HEK293 (cell line): ENCODE measurements around the gene ISM2.

ENCODE experiments used
- CTCF ChIA-PET: fragments of 350-600 bp; formaldehyde crosslinking; extraction: SDS; loops from one replicate; lab custom pipeline; 2021; ENCODE audit warnings: antibody characterized with exemption; lab: Yijun Ruan, JAX
- POLR2A ChIA-PET: fragments of 300-600 bp; formaldehyde crosslinking; extraction: SDS; loops from one replicate; lab custom pipeline; 2020; ENCODE audit warnings: antibody characterized with exemption, inconsistent platforms; lab: Yijun Ruan, JAX
- H3K27ac ChIP-seq: fragments of 200-500 bp; sonication (Bioruptor generic); 2 replicates; pipeline ENCODE4 v1.5.1; 2014; ENCODE audit warnings: low read depth, low read length, control low read depth, inconsistent platforms; ENCODE audit errors: extremely low read depth
- H3K36me3 ChIP-seq, 2 experiments: fragments of 200-500 bp in 1 of 2; sonication (Bioruptor generic) in 1 of 2; 1 replicate in 1 of 2; 2 replicates in 1 of 2; pipeline ENCODE4 v1.5.1; 2014 to 2017; ENCODE audit warnings: inconsistent platforms in 2 of 2, low read length in 2 of 2; ENCODE audit not compliant: control insufficient read depth in 2 of 2, insufficient read depth in 1 of 2
- H3K4me1 ChIP-seq: fragments of 200-500 bp; sonication (Bioruptor generic); 2 replicates; pipeline ENCODE4 v1.5.1; 2014; ENCODE audit warnings: mild to moderate bottlenecking, low read length, inconsistent platforms; ENCODE audit not compliant: control insufficient read depth, insufficient read depth
- H3K4me3 ChIP-seq: 2 replicates; pipeline ENCODE4 v1.5.1; 2011; ENCODE audit warnings: low read depth, mild to moderate bottlenecking, control low read depth, low read length, moderate library complexity
- H3K9me3 ChIP-seq: fragments of 200-500 bp; sonication (Bioruptor generic); 2 replicates; pipeline ENCODE4 v1.5.1; 2014; ENCODE audit warnings: low read depth, low read length, inconsistent platforms; ENCODE audit not compliant: control insufficient read depth, insufficient read depth
- ATF2 ChIP-seq: fragments of 450-650 bp; formaldehyde crosslinking; IDR thresholded peaks from 2 replicates; pipeline ENCODE4 v1.5.1; 2016; ENCODE audit warnings: missing biosample characterization, missing genetic modification characterization, low read depth
- KLF9 ChIP-seq: fragments of 450-650 bp; formaldehyde crosslinking; IDR thresholded peaks from 2 replicates; pipeline ENCODE4 v1.5.1; 2016; ENCODE audit warnings: missing biosample characterization, missing genetic modification characterization, low read depth
- OSR2 ChIP-seq: fragments of 450-650 bp; formaldehyde crosslinking; IDR thresholded peaks from 2 replicates; pipeline ENCODE4 v1.5.1; 2016; ENCODE audit warnings: missing biosample characterization, missing genetic modification characterization
- ZBTB1 ChIP-seq: fragments of 450-650 bp; formaldehyde crosslinking; IDR thresholded peaks from 2 replicates; pipeline ENCODE4 v1.5.1; 2016; ENCODE audit warnings: missing biosample characterization, missing genetic modification characterization
- ZFP37 ChIP-seq: fragments of 450-650 bp; formaldehyde crosslinking; IDR thresholded peaks from 2 replicates; pipeline ENCODE4 v1.5.1; 2016; ENCODE audit warnings: missing biosample characterization, missing genetic modification characterization
- ZNF114 ChIP-seq: fragments of 450-650 bp; formaldehyde crosslinking; IDR thresholded peaks from 2 replicates; pipeline ENCODE4 v1.5.0; 2017; ENCODE audit warnings: missing biosample characterization, missing genetic modification characterization
- ZNF133 ChIP-seq: fragments of 450-650 bp; formaldehyde crosslinking; IDR thresholded peaks from 2 replicates; pipeline ENCODE4 v1.5.1; 2016; ENCODE audit warnings: missing biosample characterization, missing genetic modification characterization
- ZNF138 ChIP-seq: fragments of 450-650 bp; formaldehyde crosslinking; IDR thresholded peaks from 2 replicates; pipeline ENCODE4 v1.5.1; 2016; ENCODE audit warnings: missing biosample characterization, missing genetic modification characterization, borderline replicate concordance
- ZNF157 ChIP-seq: fragments of 450-650 bp; formaldehyde crosslinking; IDR thresholded peaks from 2 replicates; pipeline ENCODE4 v1.5.1; 2016; ENCODE audit warnings: missing biosample characterization, missing genetic modification characterization
- ZNF174 ChIP-seq: fragments of 450-650 bp; formaldehyde crosslinking; IDR thresholded peaks from 2 replicates; pipeline ENCODE4 v1.5.0; 2017; ENCODE audit warnings: missing biosample characterization, mild to moderate bottlenecking, missing genetic modification characterization
- ZNF202 ChIP-seq: fragments of 450-650 bp; formaldehyde crosslinking; IDR thresholded peaks from 2 replicates; pipeline ENCODE4 v1.5.1; 2016; ENCODE audit warnings: missing biosample characterization, missing genetic modification characterization, borderline replicate concordance
- ZNF391 ChIP-seq: fragments of 450-650 bp; formaldehyde crosslinking; IDR thresholded peaks from 2 replicates; pipeline ENCODE4 v1.5.1; 2016; ENCODE audit warnings: low read depth, missing biosample characterization, missing genetic modification characterization, borderline replicate concordance
- ZNF449 ChIP-seq: fragments of 450-650 bp; formaldehyde crosslinking; IDR thresholded peaks from 2 replicates; pipeline ENCODE4 v1.5.1; 2017; ENCODE audit warnings: missing biosample characterization, mild to moderate bottlenecking, missing genetic modification characterization, moderate library complexity
- ZNF521 ChIP-seq: fragments of 450-650 bp; formaldehyde crosslinking; IDR thresholded peaks from 2 replicates; pipeline ENCODE4 v1.5.1; 2017; ENCODE audit warnings: missing biosample characterization, mild to moderate bottlenecking, missing genetic modification characterization
- ZNF580 ChIP-seq: fragments of 450-650 bp; formaldehyde crosslinking; IDR thresholded peaks from 2 replicates; pipeline ENCODE4 v1.5.1; 2016; ENCODE audit warnings: missing biosample characterization, missing genetic modification characterization
- ZNF792 ChIP-seq: fragments of 450-650 bp; formaldehyde crosslinking; IDR thresholded peaks from 2 replicates; pipeline ENCODE4 v1.5.1; 2016; ENCODE audit warnings: missing biosample characterization, missing genetic modification characterization
- TF ChIP-seq, protein P1 (sequence below): fragments of 450-650 bp; formaldehyde crosslinking; IDR thresholded peaks from 2 replicates; pipeline ENCODE4 v1.5.1; 2016; ENCODE audit warnings: missing biosample characterization, missing genetic modification characterization
- TF ChIP-seq, protein P2 (sequence below): fragments of 450-650 bp; formaldehyde crosslinking; IDR thresholded peaks from 2 replicates; pipeline ENCODE4 v1.5.1; 2016; ENCODE audit warnings: missing biosample characterization, missing genetic modification characterization, borderline replicate concordance
- TF ChIP-seq, protein P3 (sequence below): fragments of 450-650 bp; formaldehyde crosslinking; IDR thresholded peaks from 2 replicates; pipeline ENCODE4 v1.5.1; 2016; ENCODE audit warnings: missing biosample characterization, missing genetic modification characterization

ISM2 gene

GRCh38 chr14:77482422-77482821 is 16.2 kb downstream of the ISM2 start:
- POLR2A ChIA-PET, result no interaction called here

More at GRCh38 chr14:77482422-77482821, 16.2 kb downstream of the ISM2 start:
- no peak overlapping the region for H3K27ac ChIP-seq
- no peaks in the 10 kb centered on the region for H3K4me1 ChIP-seq
- H3K4me3 ChIP-seq, result no peak overlapping the region
- H3K9me3 ChIP-seq, result no peaks in the 10 kb centered on the region
- CTCF ChIA-PET, result interaction anchor here (0.6 to 1.1 kb wide), 2 partner anchors 18 to 24 kb away, joined by 4 to 6 read pairs; no protein-coding TSS in a partner anchor
- H3K36me3 ChIP-seq, result no peaks in the 10 kb centered on the region
- no peak for TF ChIP-seq ZNF391 (tag by site-specific recombination)
- no peak for TF ChIP-seq ZNF174
- no peak for TF ChIP-seq ZNF580 (tag by site-specific recombination)
- TF ChIP-seq ZNF114 (tag by site-specific recombination), result no peak
- no peak for TF ChIP-seq ZNF202 (tag by site-specific recombination)
- TF ChIP-seq ZFP37, result no peak
- TF ChIP-seq ZBTB1 (tag by site-specific recombination), result no peak
- TF ChIP-seq, protein P1, sequence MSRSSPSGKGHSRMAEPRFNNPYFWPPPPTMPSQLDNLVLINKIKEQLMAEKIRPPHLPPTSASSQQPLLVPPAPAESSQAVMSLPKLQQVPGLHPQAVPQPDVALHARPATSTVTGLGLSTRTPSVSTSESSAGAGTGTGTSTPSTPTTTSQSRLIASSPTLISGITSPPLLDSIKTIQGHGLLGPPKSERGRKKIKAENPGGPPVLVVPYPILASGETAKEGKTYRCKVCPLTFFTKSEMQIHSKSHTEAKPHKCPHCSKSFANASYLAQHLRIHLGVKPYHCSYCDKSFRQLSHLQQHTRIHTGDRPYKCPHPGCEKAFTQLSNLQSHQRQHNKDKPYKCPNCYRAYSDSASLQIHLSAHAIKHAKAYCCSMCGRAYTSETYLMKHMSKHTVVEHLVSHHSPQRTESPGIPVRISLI (tag by site-specific recombination), result no peak
- TF ChIP-seq, protein P2, sequence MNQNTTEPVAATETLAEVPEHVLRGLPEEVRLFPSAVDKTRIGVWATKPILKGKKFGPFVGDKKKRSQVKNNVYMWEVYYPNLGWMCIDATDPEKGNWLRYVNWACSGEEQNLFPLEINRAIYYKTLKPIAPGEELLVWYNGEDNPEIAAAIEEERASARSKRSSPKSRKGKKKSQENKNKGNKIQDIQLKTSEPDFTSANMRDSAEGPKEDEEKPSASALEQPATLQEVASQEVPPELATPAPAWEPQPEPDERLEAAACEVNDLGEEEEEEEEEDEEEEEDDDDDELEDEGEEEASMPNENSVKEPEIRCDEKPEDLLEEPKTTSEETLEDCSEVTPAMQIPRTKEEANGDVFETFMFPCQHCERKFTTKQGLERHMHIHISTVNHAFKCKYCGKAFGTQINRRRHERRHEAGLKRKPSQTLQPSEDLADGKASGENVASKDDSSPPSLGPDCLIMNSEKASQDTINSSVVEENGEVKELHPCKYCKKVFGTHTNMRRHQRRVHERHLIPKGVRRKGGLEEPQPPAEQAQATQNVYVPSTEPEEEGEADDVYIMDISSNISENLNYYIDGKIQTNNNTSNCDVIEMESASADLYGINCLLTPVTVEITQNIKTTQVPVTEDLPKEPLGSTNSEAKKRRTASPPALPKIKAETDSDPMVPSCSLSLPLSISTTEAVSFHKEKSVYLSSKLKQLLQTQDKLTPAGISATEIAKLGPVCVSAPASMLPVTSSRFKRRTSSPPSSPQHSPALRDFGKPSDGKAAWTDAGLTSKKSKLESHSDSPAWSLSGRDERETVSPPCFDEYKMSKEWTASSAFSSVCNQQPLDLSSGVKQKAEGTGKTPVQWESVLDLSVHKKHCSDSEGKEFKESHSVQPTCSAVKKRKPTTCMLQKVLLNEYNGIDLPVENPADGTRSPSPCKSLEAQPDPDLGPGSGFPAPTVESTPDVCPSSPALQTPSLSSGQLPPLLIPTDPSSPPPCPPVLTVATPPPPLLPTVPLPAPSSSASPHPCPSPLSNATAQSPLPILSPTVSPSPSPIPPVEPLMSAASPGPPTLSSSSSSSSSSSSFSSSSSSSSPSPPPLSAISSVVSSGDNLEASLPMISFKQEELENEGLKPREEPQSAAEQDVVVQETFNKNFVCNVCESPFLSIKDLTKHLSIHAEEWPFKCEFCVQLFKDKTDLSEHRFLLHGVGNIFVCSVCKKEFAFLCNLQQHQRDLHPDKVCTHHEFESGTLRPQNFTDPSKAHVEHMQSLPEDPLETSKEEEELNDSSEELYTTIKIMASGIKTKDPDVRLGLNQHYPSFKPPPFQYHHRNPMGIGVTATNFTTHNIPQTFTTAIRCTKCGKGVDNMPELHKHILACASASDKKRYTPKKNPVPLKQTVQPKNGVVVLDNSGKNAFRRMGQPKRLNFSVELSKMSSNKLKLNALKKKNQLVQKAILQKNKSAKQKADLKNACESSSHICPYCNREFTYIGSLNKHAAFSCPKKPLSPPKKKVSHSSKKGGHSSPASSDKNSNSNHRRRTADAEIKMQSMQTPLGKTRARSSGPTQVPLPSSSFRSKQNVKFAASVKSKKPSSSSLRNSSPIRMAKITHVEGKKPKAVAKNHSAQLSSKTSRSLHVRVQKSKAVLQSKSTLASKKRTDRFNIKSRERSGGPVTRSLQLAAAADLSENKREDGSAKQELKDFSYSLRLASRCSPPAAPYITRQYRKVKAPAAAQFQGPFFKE (tag by site-specific recombination), result no peak
- no peak for TF ChIP-seq ATF2 (tag by site-specific recombination)
- no peak for TF ChIP-seq ZNF792 (tag by site-specific recombination)
- TF ChIP-seq ZNF449, result no peak
- TF ChIP-seq KLF9 (tag by site-specific recombination), result no peak
- no peak for TF ChIP-seq ZNF521 (tag by site-specific recombination)
- TF ChIP-seq, protein P3, sequence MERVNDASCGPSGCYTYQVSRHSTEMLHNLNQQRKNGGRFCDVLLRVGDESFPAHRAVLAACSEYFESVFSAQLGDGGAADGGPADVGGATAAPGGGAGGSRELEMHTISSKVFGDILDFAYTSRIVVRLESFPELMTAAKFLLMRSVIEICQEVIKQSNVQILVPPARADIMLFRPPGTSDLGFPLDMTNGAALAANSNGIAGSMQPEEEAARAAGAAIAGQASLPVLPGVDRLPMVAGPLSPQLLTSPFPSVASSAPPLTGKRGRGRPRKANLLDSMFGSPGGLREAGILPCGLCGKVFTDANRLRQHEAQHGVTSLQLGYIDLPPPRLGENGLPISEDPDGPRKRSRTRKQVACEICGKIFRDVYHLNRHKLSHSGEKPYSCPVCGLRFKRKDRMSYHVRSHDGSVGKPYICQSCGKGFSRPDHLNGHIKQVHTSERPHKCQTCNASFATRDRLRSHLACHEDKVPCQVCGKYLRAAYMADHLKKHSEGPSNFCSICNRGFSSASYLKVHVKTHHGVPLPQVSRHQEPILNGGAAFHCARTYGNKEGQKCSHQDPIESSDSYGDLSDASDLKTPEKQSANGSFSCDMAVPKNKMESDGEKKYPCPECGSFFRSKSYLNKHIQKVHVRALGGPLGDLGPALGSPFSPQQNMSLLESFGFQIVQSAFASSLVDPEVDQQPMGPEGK (tag by site-specific recombination), result no peak
- TF ChIP-seq ZNF138, result no peak
- no peak for TF ChIP-seq ZNF157 (tag by site-specific recombination)
- TF ChIP-seq OSR2, result no peak
- TF ChIP-seq ZNF133 (tag by site-specific recombination), result no peak
- TF ChIP-seq, all 188 proteins: peak for 0
